C4-2B (cell line): ENCODE measurements around the gene G2E3.

Experiments used
- H3K27ac ChIP-seq: fragments of 450-650 bp; 2 replicates; pipeline ENCODE4 v1.5.1; 2017
- CTCF ChIP-seq: fragments of 450-650 bp; conservative IDR thresholded peaks from 2 replicates; pipeline ENCODE4 v1.5.1; 2017; ENCODE audit warnings: mild to moderate bottlenecking
- ZFX ChIP-seq: fragments of 450-650 bp; IDR thresholded peaks from 2 replicates; pipeline ENCODE4 v1.6.1; 2017

The G2E3 gene

DNA sequence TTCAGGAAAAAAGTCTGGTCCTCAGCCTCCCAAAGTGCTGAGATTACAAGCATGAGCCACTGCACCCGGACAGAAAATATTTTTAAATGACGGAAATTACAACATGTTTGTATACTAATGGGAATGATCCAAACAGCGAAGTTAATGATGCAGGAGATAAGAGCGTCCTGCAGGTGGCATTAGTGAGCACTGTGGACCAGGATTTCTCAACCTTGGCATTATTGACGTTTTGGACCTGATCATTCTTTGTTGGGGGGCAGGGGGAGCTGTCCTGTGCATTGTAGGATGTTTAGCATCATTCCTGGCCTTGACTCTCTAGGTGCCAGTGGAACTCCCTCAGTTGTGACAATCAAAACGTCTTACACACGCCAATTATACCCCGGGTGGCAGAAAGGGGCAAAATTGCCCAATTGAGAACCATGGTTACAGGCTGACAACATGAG lies 97.3 kb downstream of the G2E3 start:
- peak; percentile 92 for TF ChIP-seq CTCF
- no peak for TF ChIP-seq ZFX
- no peak overlapping the region for H3K27ac ChIP-seq

- no peak overlapping the region for H3K27ac ChIP-seq
- TF ChIP-seq CTCF (no peak), ZFX (no peak)
Measured at GRCh38 chr14:30657050-30657449, 98.1 kb downstream of the G2E3 start.

- H3K27ac ChIP-seq = no peak overlapping the region
- TF ChIP-seq CTCF = peak; percentile 70
- no peak for TF ChIP-seq ZFX
Measured at GRCh38 chr14:30657606-30658163, 98.7 kb downstream of the G2E3 start.

DNA sequence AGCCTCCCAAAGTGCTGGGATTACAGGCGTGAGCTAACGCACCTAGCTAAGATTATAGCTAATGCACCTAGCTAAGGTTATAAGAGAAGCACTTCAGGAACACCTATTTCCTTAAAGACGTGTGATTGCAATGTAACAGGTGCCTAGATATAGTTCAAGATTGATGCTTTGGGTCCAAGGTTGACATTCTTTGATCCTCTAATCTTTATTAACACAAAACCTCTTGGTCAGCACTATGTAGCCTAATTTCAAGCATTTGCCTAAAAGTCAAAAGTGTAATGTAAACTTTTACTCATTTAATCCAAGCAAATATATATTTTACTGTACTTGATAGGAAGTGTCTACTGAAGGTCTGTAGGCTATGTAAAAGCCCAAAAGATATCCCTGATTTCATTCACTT lies 99.7 kb downstream of the G2E3 start:
- no peak for TF ChIP-seq CTCF
- TF ChIP-seq ZFX = no peak
- no peak overlapping the region for H3K27ac ChIP-seq

DNA sequence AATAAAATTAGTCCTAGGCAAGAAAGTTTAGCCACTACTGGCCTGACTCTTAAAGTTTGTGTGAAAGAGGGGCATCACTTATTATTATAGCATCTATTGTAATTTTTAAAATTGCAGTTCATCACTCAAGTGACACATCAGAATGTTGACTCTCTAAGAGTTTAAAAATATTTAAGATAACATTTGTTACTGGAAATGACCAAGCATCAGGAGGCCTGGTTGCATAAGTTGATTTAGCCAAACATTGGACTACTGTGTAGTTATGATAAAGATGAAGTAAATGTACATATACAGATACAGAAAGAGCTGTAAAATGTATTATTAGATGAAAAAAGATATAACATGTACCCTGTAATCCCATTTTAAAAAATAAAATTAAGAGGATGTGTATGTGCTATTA lies 110.6 kb downstream of the G2E3 start:
- TF ChIP-seq CTCF (no peak), ZFX (no peak)
- no peak overlapping the region for H3K27ac ChIP-seq
